HG02678 (cell line): Measurements from ENCODE around the gene LAMA5.

Experiments used
- ATAC-seq: cut with Tn5 transposase; IDR thresholded peaks from one replicate; pipeline ENCODE4 v1.9.1; 2021; ENCODE audit warnings: mild to moderate bottlenecking, moderate library complexity; ENCODE audit not compliant: unreplicated experiment

LAMA5 gene

GRCh38 chr20:62305149-62305764 is 61.9 kb downstream of the LAMA5 start:
- ATAC-seq = no peak

GRCh38 chr20:62304331-62305148 is 62.6 kb downstream of the LAMA5 start:
- no peak for ATAC-seq

DNA sequence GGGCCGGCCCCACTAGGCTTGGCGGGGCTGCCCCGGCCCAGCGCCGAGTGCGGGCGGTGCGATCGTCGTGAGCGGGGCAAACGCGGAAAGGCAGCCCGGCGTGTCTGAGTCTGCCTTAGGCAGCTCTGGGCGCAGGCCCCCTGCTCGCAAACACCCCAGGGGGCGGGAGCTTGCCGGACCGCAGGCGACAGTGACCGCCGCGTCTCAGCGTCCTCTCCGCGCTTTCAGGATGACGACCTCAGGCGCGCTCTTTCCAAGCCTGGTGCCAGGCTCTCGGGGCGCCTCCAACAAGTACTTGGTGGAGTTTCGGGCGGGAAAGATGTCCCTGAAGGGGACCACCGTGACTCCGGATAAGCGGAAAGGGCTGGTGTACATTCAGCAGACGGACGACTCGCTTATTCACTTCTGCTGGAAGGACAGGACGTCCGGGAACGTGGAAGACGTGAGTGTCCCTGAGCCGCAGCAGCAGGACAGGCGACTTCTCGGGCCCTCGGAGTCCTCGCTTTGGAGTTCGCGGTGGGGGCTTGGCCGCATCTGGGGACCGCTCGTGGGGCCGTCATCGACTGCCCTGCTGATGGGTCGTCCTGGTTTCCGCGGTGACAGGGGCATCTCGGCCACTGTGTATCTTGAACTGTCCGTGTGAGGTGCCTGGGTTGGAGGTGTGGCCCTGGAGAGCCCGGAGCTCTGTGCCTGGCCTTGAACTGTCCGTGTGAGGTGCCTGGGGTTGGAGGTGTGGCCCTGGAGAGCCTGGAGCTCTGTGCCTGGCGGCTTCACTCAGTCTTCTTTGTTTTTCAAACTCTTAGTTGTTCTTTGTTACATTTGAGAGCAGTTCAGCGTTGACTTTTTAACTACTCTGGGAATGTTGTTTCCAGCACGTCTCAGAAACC is 63.5 kb downstream of the LAMA5 start:
- ATAC-seq = no peak

GRCh38 chr20:62303062-62303339 is 64.1 kb downstream of the LAMA5 start:
- ATAC-seq = no peak

- peak; percentile 86 for ATAC-seq
Observed at GRCh38 chr20:62302341-62303061, 64.6 kb downstream of the LAMA5 start, which contains the start of gene ADRM1. ADRM1 (plus strand) TSS chr20:62302997; CDS start chr20:62303569, 572 bp downstream.

GRCh38 chr20:62301773-62302340 is 65.3 kb downstream of the LAMA5 start:
- ATAC-seq = peak; percentile 26

- ATAC-seq = no peak
Observed at GRCh38 chr20:62301111-62301668, 65.9 kb downstream of the LAMA5 start.

DNA sequence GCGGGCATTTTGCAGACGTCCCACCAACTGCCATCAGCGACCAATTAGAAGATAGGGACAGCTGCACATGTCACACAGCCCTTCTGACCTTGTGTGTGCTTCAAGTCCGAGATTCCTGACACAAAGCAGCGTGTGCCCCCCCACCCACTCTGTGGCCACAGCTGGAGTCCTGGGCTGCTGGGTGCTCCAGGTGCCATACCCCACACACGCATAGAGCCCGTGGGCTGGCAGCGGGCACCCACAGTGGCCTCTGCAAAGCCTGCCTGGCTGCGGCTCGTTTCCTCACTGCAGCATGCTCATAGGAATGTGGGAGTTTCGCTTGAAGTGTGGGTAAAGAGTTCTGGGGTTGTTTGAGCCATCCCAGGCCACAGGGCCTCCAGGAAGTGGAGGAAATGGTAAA is 66.8 kb downstream of the LAMA5 start:
- no peak for ATAC-seq

DNA sequence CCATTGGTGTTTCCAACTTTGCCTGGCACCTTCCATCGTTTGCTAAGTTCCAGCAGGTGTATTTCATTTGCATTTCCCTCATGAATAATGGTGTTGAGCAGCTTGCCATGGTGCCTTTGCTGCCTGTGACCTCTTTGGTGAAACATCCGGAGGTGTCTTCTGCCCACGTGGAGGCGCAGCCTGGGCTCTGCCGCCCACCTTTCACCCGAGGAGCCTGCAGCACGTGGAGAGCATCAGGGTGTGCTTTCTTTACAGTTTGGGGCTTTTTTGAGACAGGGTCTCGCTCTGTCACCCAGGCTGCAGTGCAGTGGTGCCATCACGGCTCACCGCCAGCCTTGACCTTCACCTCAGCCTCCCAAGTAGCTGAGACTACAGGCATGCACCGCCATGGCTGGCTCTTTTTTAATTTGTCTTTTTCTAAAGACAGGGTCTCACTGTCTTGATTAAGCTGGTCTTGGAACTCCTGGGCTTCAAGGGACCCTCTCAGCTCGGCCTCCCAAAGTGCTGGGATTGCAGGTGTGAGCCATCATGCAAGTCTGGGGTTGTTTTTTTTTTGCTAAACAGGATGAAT is 67.4 kb downstream of the LAMA5 start:
- ATAC-seq = no peak

DNA sequence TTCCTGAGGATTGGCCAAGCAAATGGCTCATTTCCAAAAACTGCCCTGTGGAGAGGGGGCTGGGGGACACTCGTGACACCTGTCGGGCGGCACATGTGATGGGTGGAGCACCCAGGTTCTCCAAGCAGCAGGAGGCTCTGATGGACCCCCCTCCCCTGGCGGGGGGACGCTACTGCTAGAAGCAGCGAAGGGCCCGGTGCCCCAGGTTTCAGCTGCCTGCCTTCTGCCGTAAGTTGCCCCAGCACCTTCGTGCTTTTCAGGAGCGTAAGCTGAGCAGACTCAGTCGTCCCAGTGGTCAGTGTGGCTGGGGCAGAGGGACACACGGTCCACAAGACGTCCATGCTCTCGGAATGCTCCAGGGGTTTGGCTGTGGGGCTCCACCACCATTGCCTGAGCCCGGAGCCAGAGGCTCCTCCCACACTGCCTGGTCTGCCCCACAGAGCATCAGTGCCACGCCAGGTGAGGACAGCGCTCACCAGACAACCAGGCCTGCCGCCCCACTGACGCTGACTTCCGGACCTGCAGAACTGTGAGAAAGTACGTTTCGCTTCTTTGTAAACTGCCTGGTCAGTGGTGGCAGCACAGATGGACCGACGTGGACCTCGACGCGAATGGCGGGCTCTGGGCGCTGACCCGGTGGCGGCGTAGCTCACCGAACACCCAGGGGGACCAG is 68.4 kb downstream of the LAMA5 start:
- no peak for ATAC-seq

DNA sequence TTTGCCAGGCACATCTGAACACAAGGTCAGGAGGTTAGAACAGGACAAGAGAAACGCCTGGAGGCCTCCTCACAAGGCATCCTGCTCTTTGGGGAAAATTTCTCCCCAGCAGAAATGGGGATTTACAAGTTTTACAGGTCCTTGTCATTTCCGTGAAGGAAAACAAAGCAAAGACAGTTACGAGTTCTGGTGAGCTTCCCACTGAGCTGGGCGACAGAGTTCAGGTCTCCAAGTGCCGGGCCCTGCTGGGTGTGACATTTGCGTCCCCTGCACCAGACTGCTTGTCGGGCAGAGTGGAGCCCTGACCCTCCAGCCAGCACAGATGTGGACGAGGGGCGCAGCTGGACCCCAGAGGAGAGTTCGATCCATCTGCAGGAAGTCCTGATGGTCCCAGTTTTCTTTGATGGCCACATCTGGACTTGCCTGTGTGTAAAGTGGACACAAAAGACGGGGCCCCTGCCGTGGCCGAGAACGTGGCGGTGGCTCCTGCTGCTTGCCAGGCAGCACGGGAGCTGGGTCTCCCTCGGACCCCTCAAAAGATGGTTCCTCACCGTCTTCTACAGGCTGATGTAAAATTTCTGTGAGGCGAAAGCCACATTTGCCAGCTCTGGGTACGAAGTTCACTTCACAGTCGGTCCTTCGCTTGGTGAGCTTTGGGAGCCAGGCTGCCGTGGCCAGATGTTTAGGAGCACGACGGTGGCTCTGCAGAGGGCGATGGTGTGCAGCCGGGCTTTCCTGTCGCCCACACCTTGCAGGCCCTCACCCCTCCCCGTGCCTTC is 69.5 kb downstream of the LAMA5 start:
- ATAC-seq = no peak

- ATAC-seq = no peak
Observed at GRCh38 chr20:62296724-62297448, 70.2 kb downstream of the LAMA5 start.

DNA sequence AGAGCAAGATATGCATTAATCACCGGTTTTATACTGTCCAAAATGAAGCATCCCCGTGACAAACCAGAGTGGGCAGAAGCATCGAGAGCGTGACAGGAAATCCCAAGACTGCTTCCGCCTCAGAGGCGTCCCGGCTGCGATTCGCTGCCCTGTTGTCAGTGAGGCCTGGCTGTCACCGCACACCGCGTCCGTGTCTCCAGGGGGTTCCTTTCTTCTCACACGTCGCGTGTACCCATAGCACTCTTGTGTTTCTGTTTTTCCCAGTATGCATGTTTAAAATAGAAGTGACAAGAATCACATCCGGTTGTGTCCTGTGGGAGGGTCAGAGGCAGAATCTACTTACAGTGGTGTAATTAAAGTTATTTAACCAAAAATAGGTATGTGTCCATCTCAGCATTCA is 72.6 kb downstream of the LAMA5 start:
- ATAC-seq = no peak

GRCh38 chr20:62293946-62294345 is 73.2 kb downstream of the LAMA5 start:
- ATAC-seq = no peak

GRCh38 chr20:62293111-62293784 is 73.9 kb downstream of the LAMA5 start:
- ATAC-seq = no peak

GRCh38 chr20:62292108-62292507 is 75.0 kb downstream of the LAMA5 start:
- no peak for ATAC-seq

DNA sequence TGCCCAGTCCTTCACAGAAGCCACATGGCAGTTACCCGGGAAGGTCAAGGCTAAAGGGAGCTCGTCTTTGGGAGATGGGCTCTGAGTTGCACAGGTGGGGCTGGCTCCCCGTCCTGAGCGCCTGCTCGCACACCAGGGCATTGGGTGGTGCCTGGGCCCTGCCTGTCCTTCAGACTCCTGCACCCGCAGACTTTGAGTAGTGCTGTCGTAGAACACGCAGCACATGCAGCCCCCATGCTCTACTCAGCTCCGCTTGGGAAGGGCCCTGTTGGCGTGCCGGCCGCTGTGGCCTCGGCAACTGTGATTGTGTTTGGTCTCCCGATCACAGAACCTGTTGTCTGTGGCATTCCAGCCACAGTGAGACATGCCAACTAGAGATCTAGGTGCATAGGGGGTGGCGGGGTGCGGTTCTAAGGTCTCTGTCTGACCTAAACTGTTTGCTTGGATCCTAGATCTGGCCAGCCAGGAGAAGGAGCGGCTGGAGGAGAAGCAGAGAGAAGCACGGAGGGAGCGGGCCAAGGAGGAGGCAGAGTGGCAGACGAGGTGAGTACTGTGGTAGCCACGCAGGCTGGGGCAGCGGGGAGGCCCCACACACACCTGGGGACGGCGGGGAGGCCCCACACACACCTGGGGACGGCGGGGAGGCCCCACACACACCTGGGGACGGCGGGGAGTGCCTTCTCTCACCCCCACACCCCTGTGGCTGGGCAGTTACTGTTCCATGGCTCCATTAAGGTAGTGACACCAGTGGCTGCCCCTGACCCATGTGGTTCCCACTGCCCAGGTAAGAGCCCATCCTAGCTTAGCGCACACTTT is 75.7 kb downstream of the LAMA5 start:
- ATAC-seq = no peak
